Measurements from ENCODE around the gene SLC35A3.
"Not testable (repeated sequence)": the region's sequence is repeated elsewhere in the genome, so short reads cannot be mapped to it uniquely, and the experiment has no call there.

Gene SLC35A3

DNA sequence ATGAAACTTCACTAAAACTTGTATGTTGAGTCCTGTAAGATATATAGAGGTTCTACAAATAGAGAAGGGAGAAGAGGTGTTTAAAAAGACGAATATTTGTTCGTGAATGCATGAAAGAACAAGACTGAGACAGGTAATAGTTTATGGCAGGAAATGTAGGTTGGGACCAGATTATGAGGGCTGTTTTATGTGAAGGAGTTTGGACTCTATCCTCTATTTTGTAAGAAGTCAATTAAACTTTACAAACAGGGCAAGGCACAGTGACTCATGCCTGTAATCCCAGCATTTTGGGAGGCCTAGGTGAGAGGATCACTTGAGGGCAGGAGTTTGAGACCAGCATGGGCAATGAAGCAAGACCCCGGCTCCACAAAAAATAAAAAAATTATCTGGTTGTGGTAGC is 5.7 kb downstream of the SLC35A3 start:
- no peak for DNase-seq

GRCh38 chr1:99977326-99977725 is 7.5 kb downstream of the SLC35A3 start:
- not testable (repeated sequence) for DNase-seq

DNA sequence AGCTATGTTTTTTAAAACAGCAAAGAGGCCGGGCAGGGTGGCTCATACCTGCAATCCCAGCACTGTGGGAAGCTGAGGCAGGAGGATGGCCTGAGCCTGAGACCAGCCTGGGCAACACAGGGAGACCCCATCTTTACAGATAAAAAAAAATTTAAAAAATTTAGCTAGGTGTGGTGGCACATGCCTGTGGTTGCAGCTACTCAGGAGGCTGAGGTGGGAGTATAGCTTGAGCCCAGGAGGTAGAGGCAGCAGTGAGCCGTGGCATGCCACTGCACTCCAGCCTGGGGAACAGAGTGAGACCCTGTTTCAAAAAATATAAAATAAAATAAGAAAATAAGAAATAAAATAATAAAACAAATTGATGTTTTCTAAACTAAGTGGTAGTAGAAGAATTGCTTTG is 8.4 kb downstream of the SLC35A3 start:
- DNase-seq: no peak

DNA sequence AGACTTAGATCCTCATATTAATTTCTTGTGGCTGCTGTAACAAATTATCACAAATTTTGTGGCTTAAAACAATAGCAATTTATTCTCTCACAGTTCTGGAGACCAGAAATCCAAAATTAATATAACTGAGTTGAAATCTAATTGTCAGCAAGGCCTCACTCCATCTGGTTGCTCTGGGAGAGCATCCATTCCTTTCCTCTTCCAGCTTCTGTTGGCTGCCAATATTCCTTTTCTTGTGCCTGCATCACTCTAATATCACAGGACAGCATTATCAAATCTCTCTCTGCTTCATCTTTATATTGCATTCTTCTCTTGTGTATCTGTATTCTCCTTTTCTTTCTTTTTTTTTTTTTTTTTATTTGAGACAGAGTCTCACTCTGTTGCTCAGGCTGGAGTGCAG is 9.3 kb downstream of the SLC35A3 start:
- DNase-seq: no peak

- DNase-seq: no peak
These were observed 11.1 kb downstream of the SLC35A3 start for GRCh38 chr1:99980928-99981327.

- no peak for DNase-seq
These were observed 16.9 kb downstream of the SLC35A3 start for GRCh38 chr1:99986656-99987225.

DNA sequence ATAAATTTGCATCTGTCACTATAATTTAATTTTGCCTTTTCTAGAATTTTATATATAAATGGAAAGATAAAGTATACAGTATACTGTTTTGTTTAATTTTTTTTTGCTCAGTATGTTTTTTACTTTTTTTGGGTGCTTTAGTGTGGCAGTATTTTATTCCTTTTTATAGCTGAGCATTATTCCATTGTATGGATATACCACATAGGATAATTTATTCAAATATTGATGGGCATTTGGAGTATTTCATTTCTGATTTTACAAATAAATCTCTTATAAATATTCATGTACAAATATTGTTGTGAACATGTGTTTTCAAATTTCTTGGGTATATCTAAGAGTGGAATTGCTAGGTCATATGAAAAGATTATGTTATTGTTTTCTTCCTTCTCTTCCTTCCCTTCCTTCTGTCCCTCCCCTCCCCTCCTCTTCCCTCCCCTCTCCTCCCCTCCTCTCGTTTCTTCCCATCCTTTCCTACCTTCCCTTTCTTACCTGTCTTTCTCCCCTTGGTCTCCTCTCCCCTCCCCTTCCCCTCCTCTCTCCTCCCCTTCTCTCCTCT is 18.5 kb downstream of the SLC35A3 start:
- no peak for DNase-seq

DNA sequence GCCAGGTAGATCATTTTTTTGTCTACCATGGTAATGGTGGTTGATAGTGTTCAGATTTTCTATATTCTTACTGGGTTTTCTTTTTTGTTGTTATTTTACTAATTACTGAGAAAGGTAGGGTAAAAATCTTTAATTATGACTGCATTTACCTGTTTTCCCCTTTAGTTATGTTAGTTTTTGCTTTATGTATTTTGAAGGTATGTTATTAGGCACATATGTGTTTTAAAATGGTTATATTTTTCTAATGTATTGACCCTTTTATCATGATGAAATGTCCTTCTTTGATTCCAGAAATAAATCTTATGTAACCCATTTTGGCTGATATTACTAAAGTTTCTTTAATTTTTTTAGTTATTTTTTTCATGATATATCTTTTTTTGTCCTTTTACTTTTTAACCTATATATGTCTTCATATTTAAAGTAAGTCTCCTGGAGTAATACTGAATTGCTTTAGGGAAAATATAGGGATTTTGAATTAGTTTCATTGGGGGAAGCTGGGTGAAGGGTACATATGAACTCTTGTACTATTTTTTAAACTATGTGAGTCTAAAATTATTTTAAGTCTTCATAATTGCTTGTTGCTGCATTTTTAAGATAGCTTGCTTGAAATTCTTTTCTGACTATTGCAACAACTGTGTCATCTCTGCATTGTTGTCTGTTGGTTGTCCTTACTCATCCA is 22.4 kb downstream of the SLC35A3 start:
- DNase-seq: no peak

GRCh38 chr1:99992760-99993467 is 23.1 kb downstream of the SLC35A3 start:
- no peak for DNase-seq

GRCh38 chr1:99993468-99993845 is 23.7 kb downstream of the SLC35A3 start:
- no peak for DNase-seq

GRCh38 chr1:99994496-99994895 is 24.7 kb downstream of the SLC35A3 start:
- no peak for DNase-seq

DNA sequence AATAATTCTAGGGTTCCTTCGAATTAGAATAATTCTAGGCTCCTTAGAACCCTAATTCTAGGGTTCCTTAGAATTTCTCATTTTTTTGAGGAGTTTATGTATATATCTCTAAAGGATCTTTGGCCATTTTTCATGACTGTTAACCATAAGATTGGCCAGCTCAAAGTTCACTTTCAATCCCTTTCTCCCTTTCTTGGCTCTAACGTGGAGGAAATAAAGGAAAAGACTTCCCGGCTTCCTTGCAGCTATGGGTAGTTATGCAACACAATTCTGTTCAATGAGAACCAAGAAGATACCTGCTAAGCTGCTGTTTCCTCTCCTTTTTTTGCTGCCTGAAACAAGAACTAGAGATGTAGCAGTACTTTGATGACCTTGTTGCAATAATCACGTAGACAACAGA is 27.2 kb downstream of the SLC35A3 start:
- DNase-seq: no peak

- no peak for DNase-seq
These were observed 31.7 kb downstream of the SLC35A3 start for GRCh38 chr1:100001462-100001861.

DNA sequence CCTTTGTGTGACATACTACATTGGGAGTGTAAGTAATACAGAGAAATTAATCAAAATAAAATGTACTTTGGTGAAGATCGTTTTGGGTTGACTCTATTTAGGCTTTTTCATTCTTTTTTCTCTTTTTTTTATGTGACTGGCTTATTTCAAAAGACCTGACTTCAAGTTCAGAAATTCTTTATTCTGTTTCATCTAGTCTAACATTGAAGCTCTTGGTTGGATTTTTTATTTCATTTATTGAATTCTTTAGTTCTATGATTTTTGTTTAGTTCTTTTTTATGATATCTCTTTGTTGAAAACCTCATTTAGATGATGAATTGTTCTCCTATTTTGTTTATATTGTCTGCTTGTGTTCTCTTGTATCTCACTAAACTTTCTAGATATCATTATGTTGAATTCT is 35.6 kb downstream of the SLC35A3 start:
- DNase-seq: no peak

DNA sequence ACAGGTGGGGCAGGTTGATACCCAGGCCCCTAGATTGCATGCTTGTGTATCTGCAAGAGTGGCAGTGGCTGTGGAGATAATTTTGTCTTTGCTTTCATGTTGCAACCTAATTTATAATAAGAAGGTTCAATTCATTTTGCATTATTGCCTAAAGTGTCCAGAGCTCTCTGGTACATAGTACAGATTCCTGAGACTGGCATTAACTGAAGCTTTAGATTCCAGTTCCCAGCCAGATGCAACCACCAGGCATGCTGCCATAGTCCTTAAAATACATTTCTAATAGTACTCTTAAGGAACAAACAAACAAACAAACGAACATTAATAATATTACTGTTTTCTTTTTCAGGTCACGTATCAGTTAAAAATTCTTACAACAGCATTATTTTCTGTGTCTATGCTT is 36.9 kb downstream of the SLC35A3 start:
- no peak for DNase-seq

GRCh38 chr1:100009458-100009857 is 39.7 kb downstream of the SLC35A3 start:
- no peak for DNase-seq

DNA sequence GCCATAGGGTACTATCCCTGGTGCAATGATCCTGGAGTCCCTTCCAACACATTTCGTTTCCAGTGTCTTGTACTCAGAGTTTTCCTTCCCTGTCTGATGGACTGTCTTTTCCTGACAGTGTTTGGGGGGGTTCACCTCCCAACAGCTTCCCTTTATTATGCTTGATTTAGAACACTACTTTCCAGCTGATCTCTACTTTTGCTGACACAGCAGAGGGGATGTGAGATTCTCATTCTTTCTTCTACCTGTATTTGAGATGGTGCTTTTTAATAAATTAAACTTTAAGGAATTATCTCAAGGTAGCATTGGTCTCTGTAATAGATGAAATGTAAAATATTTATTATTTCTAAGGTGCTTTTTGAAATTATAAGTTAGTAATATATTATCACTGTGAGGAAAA is 41.0 kb downstream of the SLC35A3 start:
- DNase-seq: no peak

DNA sequence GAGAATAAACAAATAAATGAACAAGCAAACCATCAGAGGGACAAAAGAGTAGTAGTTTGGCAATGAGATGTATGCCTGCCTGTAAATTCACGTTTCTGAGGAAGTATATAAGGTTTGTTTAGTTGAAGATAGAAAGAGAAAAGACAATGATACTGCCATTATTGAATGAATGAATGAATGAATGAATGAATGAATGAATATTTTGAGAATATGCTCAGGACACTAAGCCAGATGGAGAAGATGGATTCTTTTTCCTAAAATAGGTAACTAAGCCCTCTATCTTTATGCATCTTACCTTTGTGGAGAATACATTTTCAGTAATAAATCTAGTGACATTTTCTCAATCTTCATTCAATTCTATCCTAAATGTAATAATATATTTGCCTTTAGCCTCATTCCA is 49.4 kb downstream of the SLC35A3 start:
- no peak for DNase-seq

GRCh38 chr1:100023482-100023881 is 53.7 kb downstream of the SLC35A3 start:
- no peak for DNase-seq

DNA sequence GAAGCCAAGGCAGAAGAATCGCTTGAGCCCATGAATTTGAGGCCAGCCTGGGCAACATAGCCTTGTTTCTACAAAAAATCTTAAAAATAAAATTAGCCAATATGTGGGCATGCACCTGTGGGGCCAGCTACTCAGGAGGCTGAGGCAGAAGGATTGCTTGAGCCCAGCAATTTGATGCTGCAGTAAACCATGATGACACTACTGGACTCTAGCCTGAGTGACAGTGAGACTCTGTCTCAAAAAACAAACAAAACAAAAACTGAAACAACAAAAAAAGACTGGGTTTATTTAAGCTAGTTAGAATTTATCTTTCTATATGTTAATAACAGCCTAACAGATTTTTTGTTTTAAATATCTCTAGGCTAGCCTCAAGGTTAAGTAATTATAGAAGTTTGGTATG is 57.4 kb downstream of the SLC35A3 start:
- no peak for DNase-seq

GRCh38 chr1:100028765-100029164 is 59.0 kb downstream of the SLC35A3 start:
- DNase-seq: no peak

- no peak for DNase-seq
These were observed 64.7 kb downstream of the SLC35A3 start for GRCh38 chr1:100034470-100034869.

- no peak for DNase-seq
These were observed 65.4 kb downstream of the SLC35A3 start for GRCh38 chr1:100035214-100035613.

All from cortex of kidney (tissue), 1 donor.